NB4 (cell line): ENCODE results near the gene CYLD.

Experiments used
- POLR2A ChIP-seq: IDR thresholded peaks from 2 replicates; pipeline ENCODE4 v1.6.1; 2011; ENCODE audit warnings: mild to moderate bottlenecking; ENCODE audit not compliant: insufficient read length; ENCODE audit errors: extremely low read depth
- TF ChIP-seq, protein P1 (sequence below): IDR thresholded peaks from one replicate; pipeline ENCODE4 v1.5.1; 2012; ENCODE audit warnings: low read depth, low read length
- TF ChIP-seq, protein P2 (sequence below): IDR thresholded peaks from 2 replicates; pipeline ENCODE4 v1.6.1; 2011; ENCODE audit warnings: low read depth, low read length

GRCh38 chr16:50828164-50828702 is 86.3 kb downstream of the CYLD start:
- TF ChIP-seq, protein P1, sequence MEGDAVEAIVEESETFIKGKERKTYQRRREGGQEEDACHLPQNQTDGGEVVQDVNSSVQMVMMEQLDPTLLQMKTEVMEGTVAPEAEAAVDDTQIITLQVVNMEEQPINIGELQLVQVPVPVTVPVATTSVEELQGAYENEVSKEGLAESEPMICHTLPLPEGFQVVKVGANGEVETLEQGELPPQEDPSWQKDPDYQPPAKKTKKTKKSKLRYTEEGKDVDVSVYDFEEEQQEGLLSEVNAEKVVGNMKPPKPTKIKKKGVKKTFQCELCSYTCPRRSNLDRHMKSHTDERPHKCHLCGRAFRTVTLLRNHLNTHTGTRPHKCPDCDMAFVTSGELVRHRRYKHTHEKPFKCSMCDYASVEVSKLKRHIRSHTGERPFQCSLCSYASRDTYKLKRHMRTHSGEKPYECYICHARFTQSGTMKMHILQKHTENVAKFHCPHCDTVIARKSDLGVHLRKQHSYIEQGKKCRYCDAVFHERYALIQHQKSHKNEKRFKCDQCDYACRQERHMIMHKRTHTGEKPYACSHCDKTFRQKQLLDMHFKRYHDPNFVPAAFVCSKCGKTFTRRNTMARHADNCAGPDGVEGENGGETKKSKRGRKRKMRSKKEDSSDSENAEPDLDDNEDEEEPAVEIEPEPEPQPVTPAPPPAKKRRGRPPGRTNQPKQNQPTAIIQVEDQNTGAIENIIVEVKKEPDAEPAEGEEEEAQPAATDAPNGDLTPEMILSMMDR: no peak
- TF ChIP-seq POLR2A: no peak
- TF ChIP-seq, protein P2, sequence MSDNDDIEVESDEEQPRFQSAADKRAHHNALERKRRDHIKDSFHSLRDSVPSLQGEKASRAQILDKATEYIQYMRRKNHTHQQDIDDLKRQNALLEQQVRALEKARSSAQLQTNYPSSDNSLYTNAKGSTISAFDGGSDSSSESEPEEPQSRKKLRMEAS: no peak
